KBM-7 (cell line): ENCODE measurements around the gene EHMT2.
"Not testable (repeated sequence)": the region's sequence is repeated elsewhere in the genome, so short reads cannot be mapped to it uniquely, and the experiment has no call there.

Experiments used
- DNase-seq: peaks from one replicate; pipeline ENCODE4 v3.0.0-alpha.2; 2015
- in situ Hi-C: fragments of 300-500 bp; cut with MboI; formaldehyde crosslinking; loops from 2 replicates; pipeline ENCODE4 v1.14.3; 2020; ENCODE audit warnings: low sequenced_read_pairs, low pct_unique_long_range_greater_than_20kb, mixed read lengths

The EHMT2 gene

DNA sequence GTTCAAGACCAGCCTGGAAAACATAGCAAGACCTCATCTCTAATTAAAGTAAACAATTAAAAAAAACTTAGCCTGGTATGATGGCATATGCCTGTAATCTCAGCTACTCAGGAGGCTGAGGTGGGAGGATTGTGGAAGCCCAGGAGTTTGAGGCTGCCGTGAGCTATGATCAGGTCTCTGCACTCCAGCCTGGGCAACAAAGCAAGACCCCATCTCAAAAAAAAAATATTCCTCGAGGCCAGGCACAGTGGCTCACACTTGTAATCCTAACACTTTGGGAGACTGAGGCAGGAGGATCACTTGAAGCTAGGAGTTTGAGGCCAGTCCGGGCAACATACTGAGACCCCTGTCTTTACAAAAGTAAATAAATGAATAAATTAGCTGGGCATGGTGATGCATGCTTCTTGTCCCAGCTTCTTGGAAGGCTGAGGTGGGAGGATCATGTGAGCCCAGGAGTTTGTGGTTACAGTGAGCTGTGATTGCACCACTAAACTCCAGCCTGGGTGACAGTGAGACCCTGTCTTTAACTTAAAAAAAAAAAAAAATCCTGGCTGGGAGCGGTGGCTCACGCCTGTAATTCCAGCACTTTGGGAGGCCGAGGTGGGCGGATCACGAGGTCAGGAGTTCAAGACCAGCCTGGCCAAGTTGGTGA, 20.7 kb upstream of the EHMT2 start:
- no peak for DNase-seq
- in situ Hi-C loops = no loop called here

DNA sequence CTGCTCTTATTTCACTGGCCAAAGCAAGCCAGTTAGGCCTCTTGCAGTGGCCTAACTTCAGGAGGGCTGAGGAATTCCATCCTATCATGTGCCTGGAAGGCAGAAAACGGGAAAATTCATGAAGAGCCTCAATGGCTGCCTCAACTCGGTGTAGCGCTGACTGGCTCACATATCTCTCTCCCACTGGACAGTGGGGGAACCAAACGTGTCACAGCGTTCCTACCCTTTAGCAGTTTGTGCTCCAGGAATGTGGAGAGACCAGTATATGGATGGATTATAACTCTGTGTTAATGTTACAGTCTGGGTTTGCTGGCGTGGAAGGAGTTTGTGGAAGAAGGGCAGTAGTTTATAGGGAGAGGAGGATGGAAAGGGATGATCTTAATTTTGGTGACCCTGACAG, 18.3 kb upstream of the EHMT2 start:
- DNase-seq = no peak
- in situ Hi-C loops = no loop called here

DNA sequence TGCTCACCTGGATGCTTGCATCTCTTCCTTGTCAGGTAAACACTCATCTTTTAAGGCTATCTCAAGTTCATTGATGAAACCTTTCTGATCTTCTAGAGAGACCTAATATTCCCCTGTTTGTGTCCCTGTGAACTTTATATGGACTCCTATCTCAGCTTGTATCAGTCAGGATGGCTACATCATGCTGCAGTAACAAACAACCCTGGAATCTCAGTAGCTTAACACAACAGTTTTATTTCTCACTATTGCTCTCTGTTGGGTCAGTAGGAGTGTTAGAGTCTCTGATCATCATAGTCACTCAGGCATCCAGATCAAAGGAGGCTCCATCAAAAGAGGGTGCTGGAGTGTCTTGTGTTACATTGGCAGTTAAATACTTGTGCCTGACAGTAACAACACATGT, 17.9 kb upstream of the EHMT2 start:
- in situ Hi-C loops = no loop called here
- no peak for DNase-seq

DNA sequence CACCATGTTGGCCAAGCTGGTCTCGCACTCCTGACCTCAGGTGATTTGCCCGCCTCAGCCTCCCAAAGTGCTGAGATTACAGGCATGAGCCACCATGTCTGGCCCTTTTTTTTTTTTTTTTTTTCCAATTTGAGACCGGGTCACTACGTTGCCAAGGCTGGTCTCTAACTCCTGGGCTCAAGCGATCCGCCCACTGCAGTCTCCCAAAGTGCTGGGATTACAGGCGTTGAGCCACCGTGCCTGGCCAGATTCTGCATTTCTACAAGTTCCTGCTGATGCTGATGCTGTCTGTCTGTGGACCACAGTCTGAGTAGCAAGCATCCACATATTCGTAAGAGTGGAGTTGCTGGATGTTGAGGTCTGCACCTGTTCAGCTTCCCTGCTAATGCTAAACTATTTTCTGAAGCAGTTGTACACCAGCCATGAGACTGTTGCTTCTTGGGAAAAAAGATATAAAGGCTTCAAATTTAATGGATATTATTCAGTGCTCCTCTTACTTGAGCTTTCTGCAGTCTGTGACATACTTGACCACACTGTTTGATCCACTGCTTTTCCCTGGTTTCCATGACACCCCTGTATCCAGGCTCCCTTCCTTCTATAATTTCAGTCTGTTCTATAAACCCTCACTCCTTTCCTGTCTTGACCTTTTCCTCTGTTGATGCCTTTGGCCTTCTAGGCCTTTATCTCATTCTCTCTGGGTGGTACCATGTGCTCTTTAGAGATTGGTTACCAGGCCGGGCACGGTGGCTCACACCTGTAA, 14.5 kb upstream of the EHMT2 start:
- no peak for DNase-seq
- in situ Hi-C loops = no loop called here

DNA sequence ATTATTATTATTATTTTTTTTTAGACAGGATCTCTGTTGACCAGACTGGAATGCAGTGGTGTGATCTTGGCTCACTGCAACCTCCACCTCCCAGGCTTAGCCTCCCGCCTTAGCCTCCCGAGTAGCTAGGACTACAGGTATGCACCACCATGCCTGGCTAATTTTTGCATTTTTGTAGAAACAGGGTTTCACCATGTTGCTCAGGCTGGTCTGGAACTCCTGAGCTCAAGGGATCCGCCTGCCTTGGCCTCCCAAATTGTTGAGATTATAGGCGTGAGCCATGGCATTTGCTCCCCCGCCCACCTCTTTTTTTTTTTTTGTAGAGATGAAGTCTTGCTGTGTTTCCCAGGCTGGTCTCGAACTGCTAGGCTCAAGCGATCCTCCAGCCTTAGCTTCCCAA, 11.8 kb upstream of the EHMT2 start:
- in situ Hi-C loops, DNase-seq: not testable (repeated sequence)

DNA sequence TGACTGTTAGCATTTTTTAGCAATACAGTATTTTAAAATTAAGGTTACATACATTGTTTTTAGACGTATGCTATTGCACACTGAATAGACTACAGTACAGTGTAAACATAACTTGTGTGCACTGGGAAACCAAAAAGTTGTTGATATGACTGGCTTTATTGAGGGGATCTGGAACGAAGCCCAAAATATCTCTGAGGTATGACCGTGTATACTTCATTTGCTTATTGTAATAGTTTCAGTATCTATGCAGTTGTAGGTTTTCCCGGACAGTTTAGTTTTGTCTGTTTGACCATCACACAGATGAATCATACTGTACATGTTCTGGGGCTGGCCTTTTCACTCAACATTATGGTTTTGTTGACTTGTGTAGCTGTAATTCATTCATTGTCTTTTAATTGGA, 11.3 kb upstream of the EHMT2 start:
- in situ Hi-C loops = no loop called here
- DNase-seq = no peak

DNA sequence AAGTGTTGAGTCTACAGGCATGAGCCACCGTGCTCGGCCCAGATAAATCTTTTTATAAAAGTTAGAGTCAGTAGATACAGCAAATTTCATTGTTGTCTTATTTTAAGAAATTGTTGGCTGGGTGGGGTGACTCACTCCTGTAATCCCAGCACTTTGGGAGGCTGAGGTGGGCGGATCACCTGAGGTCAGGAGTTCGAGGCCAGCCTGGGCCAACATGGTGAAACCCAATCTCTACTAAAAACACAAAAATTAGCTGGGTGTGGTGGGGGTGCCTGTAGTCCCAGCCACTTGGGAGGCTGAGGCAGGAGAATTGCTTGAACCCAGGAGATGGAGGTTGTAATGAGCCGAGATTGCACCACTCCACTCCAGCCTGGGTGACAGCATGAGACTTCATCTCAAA, 10.8 kb upstream of the EHMT2 start:
- in situ Hi-C loops, DNase-seq: not testable (repeated sequence)

DNA sequence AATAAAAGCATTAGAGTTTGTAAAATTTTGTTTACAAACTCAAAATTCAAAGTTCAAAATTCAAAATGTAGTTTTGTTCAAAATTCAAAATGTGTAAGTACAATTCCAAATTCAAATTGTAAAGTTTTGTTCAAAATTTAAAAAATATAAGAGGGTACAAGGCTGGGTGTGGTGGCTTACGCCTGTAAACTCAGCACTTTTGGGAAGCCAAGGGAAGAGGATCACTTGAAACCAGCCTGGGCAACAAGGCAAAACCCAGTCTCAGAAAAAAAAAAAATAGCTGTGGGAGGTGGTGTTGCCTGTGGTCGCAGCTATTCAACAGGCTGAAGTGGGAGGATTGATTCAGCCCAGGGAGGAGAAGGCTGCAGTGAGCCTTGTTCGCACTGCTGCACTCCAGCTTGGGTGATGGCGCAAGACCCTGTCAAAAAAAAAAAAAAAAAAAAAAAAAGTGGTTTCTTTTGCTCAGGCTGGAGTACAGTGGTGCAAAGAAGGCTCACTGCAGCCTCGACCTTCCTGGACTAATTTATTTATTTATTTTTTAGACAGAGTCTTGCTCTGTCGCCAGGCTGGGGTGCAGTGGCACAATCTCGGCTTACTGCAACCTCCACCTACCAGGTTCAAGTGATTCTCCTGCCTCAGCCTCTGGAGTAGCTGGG, 9.8 kb upstream of the EHMT2 start:
- in situ Hi-C loops = no loop called here
- peak; percentile 96 for DNase-seq

DNA sequence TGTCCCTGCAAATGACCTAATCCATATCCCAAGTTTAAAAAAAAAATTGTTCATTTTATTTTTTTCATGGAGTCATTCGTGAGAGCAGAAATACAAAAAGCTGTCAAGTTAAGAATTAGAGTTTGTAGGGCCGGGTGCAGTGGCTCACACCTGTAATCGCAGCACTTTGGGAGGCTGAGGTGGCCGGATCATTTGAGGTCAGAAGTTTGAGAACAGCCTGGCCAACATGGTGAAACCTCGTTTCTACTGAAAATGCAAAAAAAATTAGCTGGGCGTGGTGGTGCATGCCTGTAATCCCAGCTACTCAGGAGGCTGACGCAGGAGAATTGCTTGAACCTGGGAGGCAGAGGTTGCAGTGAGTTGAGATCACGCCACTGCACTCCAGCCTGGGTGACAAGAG, 9.2 kb upstream of the EHMT2 start:
- DNase-seq, in situ Hi-C loops: not testable (repeated sequence)

DNA sequence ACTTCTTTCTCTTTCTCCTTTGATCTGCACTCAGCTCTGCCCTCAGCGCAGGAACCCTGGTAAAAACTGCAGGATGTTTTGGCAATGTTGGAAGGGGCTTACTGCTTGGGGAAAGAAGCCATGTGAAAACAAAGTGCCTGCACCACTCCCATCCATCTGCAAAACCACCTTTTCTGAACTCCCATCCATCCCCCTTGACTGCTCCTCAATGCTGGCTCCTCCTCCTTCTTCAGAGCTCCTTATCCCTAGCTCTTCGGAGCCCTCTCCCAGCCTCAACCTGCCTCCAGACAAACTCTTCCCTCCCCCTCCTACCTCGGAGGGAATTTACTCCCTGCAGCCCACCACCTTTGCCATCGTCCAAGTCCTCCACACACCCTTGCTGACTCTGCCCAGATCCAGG, 8.6 kb upstream of the EHMT2 start:
- no peak for DNase-seq
- in situ Hi-C loops = no loop called here

DNA sequence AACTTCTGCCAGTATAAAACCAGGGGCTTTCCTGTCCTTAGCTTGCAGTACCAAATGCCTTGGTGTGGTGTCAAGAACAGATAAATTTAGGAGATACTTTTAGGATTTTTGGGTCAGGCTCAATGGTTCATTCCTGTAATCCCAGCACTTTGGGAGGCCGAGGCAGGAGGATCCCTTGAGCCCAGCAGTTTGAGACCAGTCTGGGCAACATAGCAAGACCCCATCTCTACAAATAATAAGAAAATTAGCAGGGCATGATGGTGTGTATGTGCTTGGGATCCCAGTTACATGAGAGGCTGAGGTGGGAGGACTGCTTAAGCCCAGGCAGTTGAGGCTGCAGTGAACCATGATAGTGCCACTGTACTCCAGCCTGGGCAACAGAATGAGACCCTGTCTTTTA, 7.5 kb upstream of the EHMT2 start:
- in situ Hi-C loops = no loop called here
- no peak for DNase-seq

DNA sequence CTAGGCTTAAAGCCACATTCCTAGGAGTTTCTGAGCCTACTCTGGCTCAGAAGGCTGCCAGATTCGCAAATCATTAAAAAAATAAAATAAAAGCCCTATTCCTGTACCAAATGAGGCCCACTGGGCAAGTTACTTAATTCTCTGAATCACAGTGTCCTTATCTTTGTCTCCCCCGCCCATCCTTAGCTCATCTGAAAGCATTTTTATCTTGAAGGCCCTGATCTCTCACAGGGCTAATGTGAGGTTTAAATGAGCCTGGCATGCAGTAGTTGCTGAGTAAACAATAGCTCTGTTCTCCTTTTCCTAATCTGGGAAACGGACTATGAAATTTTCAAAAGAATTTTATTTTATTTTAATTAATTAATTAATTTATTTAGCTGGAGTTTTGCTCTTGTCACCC, 6.5 kb upstream of the EHMT2 start:
- in situ Hi-C loops = no loop called here
- no peak for DNase-seq

DNA sequence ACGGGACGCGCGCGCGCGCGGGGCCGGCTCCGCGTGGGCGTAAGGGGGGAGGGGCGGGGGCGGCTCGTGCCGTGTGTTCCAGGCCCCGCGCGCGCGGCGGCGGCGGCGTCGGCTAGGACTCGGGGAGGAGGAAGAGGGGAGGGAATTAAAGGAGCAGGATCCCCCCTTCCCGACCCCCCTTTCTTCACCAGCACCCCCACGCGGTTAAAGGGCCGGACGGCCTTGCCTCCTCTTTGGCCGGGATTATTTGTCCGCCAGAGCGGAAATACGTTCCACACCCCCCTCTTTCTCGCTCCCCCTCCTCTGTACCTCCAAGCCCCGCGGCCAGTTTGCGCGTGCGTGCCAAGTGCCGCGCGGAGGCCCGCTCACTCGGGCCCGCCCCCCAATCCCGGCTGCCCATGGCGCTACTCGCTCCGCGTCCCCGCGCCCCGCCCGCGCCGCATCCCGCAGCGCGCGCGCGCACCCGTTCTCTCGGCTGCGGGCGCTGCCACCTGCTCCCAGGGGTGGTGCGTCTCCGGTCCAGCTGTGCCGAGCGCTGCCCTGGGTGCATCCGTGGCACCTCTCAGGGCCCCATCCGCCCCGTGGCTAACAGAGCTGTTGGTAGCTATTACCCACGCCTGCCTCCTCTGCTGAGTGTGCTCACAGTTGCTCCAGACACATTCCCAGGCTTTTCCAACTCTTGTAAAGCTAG, 4.6 kb upstream of the EHMT2 start, which contains the start of gene ZBTB12:
Gene ZBTB12, minus strand, starts transcription at position 134 of the 691 bp plus-strand sequence. CDS start 781 bp downstream, outside the sequence.
- in situ Hi-C loops = no loop called here

DNA sequence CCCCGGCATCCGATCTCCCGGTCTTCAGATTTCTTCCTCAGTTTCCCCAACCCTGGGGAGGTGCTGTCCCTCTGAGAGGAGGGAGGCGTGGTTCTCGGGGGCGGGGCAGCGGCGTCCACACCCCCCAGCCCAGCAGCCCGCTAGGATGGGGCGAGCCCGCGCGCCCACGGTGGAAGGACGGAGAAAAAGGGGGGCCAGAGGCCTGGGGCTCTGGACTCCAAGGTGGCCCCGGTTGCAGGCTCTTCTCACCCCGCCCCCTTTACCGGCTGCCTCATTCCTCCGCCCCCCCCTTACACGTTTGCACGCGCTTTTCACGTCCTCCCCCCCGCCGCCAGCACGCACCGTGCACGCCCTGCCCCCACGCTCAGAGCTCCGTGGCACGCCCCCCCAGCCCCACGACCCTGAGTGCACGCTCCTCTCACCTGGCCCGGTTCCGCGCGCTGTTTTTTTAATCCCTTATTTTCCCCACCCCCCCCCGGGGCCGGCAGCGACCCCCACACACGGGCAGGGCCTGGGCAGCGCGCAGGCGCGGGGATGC, 4.0 kb upstream of the EHMT2 start:
- no peak for DNase-seq
- in situ Hi-C loops = no loop called here

More for the DNA sequence above, 4.6 kb upstream of the EHMT2 start, which contains the start of gene ZBTB12:
- peak; percentile 90 for DNase-seq

DNA sequence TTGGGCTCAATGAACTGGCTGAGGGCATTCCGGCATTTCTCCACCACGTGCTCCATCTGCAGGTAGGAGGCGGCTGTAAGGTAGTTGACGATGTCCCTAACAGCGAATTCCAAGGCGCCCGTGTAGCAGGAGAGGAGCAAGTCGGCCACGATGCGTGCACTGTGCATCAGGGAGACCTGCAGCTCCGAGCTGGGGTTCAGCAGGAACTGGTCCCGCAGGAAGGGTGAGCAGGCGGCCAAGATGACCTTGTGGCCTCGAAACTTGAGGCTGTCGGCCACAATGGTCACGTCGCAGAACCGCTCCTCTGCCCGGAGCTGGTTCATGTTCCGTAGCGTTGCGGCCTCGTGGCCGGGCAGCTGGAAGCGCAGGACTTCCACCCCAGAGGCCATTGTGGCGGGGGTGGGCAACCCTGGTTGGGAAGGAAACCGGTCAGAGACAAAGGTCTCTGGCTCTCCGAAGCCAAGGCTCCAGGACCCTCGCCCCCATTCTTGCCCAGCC, 3.5 kb upstream of the EHMT2 start:
- in situ Hi-C loops = no loop called here
- DNase-seq = no peak

DNA sequence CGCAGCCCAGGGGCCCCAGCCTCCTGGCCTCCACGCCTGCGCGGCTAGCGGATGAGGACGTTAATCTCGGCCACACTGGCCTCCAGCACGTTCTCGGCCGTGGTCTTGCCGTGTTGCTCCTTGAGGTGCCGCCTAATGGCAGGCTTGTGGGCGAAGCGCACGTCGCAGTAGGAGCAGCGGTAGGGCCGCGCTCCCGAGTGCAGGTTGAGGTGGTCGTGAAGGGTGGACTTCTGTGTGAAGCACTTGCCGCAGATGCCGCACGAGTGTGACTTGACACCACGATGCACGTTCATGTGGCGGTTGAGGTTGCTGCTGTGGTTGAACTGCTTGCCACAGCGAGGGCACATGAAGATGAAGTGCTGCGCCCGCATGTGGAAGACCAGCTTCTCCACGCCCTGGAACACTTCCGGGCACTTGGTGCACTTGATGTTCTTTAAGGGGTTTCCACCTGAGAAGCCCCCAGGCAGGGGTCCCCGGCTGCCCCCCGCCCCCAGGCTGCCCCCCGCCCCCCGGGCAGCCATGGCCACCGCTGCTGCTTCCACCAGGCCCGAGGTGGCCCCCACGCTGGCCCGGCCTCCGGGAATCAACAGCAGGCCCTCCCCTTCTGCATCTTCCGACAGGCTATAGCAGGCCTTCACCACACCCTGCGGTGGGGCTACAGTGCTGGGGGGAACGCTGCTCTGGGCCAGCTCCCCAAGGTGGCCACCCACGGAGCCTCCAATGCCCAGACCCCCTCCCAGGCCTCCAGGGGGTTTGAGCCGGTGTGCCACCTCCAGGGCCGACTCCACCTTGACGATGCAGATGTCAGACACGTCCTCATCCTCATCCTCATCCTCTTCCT, 2.6 kb upstream of the EHMT2 start:
- in situ Hi-C loops = no loop called here
- DNase-seq = no peak

DNA sequence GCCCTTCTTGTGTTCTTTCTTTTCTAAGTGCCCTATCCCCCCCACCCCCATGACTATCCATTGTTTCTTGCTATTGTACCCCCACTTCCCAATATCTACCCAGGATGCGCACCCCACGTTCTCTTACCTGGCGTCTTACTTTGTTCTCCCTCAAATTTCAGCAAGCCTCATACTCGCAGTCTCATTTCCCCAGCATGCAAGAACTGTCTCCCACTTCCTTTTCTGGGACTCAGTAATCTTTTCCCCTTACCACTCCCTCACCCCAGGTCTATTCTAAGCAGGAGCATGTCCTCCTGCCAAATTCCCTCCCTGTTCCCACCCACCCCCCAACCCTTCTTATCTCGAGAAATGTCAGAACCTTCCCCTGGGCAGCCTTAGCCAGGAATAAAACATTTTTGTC, 1.7 kb upstream of the EHMT2 start:
- DNase-seq = no peak
- in situ Hi-C loops = no loop called here

DNA sequence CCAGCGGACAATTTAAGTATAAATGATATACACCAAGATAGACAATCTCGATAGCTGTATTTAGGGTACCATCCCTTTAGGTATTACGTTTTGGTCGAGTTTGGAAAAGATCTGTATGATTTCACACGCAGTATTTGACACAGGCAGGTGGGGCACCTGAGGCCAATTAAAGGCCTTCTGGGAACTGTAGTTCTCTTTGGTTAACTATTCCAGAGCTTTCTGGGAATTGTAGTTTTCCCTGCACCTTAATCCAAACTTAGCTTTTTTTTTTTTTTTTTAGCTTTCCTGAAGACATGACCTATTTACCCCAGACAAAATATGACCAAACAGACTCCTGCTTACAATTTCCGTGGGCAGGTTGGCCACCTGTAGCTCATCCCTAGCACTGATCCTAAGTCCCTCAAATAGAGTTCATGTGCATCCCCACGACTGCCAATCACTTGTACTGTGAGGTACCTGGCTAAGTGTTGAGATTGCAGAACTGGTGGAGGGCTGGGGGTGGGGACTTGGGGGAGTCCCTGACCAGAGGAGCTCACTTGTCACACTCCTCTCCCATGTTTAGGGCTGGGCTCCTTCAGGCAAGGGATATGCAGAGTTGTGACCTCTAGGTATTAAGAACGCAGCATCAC, 999 bp upstream of the EHMT2 start:
- DNase-seq = peak; percentile 59
- in situ Hi-C loops = no loop called here
